HG03064 (cell line): ENCODE measurements around the gene HTT.

Source experiments
- ATAC-seq: cut with Tn5 transposase; IDR thresholded peaks from one replicate; pipeline ENCODE4 v1.9.1; 2021; ENCODE audit warnings: low read depth; ENCODE audit not compliant: unreplicated experiment

The HTT gene

GRCh38 chr4:3074078-3074845, at the start of gene HTT, which contains the start of gene HTT-AS:
HTT (plus strand) TSS chr4:3074681; CDS start chr4:3074826, 145 bp downstream.
HTT-AS (minus strand) TSS chr4:3074538.
- ATAC-seq = peak; percentile 64

GRCh38 chr4:3025881-3026280, 48.6 kb upstream of the HTT start:
- no peak for ATAC-seq

GRCh38 chr4:3026540-3026939, 47.9 kb upstream of the HTT start:
- no peak for ATAC-seq

DNA sequence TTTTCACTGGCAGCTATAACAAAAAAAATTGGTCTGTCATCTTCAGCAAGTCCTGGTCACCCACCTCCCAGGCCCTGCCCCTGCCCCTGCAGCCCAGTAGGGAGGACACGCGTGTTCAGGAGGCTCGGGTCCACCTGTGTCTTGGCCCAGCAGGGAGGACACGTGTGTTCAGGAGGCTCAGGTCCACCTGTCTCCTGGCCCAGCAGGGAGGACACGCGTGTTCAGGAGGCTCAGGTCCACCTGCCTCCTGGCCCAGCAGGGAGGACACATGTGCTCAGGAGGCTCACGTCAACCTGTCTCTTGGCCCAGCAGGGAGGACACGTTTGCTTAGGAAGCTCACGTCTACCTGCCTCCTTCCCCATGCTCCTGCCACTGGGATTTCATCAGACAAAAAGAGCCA, 45.0 kb upstream of the HTT start:
- no peak for ATAC-seq

DNA sequence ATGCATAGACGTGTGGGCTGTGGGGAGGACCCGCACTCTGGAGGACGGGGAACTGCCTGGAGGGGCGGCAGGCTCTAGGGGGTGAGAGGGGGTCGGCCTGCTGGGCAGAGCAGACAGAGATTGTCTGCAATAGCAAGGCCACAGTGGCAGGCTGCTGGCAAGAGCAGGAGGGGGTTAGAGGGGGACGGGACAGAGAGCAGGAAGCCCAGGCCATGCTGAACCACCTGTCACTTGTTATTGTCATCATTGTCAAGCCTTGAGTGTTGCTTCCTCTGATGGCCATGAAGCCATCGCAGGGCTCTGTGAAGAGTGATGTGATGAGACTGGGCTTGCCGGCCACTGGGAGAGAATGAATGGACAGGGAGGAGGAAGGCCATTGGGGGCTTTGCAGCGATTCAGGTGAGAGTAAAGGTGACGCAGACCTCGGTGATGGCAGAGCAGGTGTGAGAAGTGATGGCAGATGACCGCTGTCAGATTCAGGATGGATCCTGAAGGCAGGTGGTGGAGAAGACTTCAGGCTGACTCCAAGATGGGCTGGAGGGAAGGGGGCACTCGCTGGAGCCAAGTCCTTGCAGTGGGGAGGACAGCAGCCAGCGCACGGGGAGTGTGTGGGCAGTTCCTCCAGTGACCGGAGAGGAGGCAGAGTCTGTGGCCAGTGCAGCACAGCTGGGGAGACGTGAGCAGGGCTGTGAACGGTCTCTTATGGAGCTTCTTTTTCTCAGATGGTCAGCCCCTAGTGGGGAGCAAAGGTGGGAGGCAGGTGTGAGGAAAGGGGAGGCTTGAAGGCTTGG, 43.7 kb upstream of the HTT start:
- ATAC-seq = no peak

- ATAC-seq = no peak
These were observed 43.0 kb upstream of the HTT start for GRCh38 chr4:3031357-3032082.

DNA sequence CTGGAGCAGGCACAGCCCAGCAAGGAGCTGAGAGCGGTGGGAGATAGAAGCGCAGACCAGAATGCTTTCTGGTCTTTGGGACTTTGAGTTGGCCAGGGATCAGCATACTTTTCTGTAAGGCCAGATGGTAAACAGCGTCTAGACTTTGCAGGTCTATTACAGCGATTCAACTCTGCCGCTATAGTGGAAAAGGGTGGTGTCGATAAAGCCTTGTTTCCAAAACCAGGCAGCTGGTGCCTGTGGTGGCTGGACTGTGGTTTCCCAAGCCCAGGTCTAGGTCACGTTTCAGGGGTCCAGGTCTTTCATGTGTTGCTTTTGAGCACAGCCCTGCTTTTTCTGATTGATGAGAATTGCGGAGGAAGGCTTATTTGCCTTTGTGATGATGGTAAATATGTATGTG, 40.2 kb upstream of the HTT start:
- ATAC-seq = no peak

GRCh38 chr4:3035249-3035648, 39.2 kb upstream of the HTT start:
- no peak for ATAC-seq

- no peak for ATAC-seq
These were observed 38.8 kb upstream of the HTT start for GRCh38 chr4:3035674-3036073.

DNA sequence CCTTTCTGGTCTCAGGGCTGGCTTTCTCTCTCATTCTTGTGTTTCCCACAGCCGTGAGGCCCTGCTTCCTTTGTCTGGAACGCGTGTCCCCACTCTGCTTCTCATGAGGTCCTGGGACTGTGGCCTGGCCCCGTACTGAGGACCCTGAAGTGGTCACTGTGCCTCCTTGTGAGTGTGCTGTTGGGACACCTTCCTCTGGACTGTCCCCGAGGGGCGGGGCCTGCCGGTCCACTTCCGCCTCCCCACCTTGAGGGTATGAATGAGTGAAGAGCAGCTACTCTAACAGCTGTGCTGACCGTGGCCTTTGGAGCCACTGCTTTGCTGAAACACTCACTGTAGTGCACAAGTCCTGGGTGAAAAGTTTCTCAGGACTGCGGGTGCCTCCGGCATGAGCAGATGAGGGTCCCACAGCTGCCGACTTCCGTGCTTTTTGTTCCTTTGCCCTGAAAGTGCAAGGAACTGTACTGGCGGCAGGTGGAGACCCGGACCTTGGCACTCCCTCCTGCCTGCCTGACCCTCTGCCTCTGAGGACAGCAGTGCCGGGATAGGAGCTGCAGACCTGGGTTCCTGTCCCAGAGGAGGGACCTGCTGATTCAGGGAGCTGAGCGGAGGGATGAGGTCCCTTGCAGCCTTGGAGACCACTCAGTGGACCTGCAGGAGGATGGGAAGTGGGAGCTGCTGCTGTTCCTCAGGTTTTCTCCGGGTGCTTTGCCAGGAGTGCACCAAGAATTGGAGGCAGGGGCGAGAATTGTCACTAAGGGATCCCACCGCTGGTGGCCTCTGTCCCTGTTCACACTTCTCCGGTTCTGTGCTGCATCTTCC, 38.1 kb upstream of the HTT start:
- no peak for ATAC-seq

GRCh38 chr4:3037957-3038461, 36.5 kb upstream of the HTT start:
- no peak for ATAC-seq

GRCh38 chr4:3039706-3040366, 34.6 kb upstream of the HTT start:
- no peak for ATAC-seq

- ATAC-seq = peak; percentile 47
These were observed 33.9 kb upstream of the HTT start for GRCh38 chr4:3040452-3041191.

- no peak for ATAC-seq
These were observed 33.0 kb upstream of the HTT start for GRCh38 chr4:3041192-3042142.

GRCh38 chr4:3042226-3042625, 32.3 kb upstream of the HTT start:
- no peak for ATAC-seq

GRCh38 chr4:3043282-3044020, 31.0 kb upstream of the HTT start:
- ATAC-seq = no peak
